ENCODE results near the gene GAK.
"Not testable (repeated sequence)": the region's sequence is repeated elsewhere in the genome, so short reads cannot be mapped to it uniquely, and the experiment has no call there.

- TF ChIP-seq POLR2A (IDR thresholded peaks at IDR 0.05; ENCODE audit: low read depth); CTCF (IDR thresholded peaks at IDR 0.05); EP300 (IDR thresholded peaks at IDR 0.05); POLR2AphosphoS5 (IDR thresholded peaks at IDR 0.05): not testable (repeated sequence)
Measured at GRCh38 chr4:976016-976415, 43.9 kb upstream of the GAK start.

Data from esophagus muscularis mucosa (tissue), 4 donors.